OCI-M2 (cell line): ENCODE results near the gene CFAP97.
"Not testable (repeated sequence)": the region's sequence is repeated elsewhere in the genome, so short reads cannot be mapped to it uniquely, and the experiment has no call there.

Experiments
- DNase-seq: peaks from one replicate; lab custom pipeline; 2025; ENCODE audit not compliant: unreplicated experiment; lab: John Stamatoyannopoulos, UW

The CFAP97 gene

DNA sequence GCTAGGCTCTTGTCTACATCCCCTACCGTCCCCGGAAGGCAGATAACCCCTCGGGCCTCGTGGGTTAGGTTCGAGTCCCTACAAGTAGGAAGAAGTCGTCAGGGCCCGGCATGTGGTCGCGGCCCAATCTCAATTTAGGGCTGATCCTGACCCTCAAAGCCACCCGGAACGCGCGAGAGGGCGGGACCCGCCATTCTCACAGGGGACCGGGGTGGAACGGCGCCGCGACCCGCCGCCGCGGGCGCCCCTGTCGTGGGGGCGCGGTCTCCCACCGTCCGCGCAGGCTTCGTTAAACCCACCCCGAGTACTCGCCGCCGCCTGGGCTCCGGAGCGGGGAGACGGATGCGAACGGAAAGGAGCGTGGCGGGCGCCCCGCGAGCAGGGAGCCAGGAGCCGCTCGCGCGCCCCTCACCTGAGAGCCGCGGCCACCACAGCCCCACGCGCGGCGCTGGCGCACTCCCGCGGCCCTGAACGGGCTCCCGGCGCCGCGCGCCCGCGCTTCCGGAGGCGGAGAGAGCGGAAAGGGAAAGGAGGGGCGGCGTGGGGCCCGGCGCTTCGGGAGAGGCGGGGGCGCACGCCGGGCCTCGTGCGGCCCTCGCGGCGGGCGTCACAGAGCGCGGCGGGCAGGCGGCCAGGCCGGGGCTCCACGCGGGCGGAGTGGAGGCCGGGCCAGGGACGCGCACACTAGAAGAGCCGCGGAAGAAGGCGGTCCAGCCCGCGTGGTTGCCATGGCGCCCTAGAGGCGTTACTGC, at the start of gene CFAP97:
CFAP97 (minus strand) TSS at position 515 of the 752 bp plus-strand sequence. CDS start 12,804 bp downstream, outside the sequence.
- DNase-seq = peak; percentile 9

DNA sequence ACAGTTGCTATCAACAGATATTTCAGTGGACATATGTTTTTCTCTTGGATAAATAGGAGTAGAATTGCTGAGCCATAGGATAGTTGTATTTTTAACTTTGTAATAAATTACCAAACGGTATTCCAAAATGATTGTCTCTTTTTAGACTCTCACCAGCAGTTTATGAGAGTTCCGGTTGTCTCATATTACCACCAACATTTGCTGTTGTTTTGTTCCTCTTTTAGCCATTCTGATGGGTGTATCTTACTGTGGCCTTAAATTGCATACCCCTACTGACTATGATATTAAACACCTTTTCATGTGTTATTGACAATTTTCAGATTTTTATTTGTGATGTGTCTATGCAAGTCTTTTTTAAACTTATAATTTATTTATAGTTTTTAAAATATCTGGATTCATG, 45.3 kb upstream of the CFAP97 start:
- no peak for DNase-seq

DNA sequence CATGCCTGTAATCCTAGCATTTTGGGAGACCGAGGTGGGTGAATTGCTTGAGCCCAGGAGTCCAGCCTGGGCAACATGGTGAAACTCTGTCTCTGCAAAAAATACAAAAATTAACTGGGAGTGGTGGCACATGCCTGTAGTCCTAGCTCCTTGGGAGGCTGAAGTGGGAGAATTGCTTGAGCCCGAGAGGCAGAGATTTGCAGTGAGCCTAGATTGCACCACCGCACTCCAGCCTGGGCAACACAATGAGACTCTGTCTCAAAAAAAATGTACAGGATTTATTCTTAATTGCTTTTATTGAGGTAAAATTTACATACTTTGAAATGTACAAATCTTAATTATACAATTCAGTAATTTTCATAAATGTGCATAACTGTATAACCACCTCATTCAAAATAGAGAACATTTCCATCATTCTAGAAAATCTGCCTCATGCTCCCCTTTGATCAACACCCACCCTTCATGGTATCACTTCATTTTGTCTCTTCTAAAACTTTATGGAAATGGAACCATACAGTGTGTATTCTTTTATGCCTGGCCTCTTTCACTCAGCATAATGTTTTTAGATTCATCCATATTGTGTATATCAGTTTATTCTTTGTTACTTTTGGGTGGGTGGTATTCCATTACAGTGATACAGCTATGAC, 44.7 kb upstream of the CFAP97 start:
- no peak for DNase-seq

DNA sequence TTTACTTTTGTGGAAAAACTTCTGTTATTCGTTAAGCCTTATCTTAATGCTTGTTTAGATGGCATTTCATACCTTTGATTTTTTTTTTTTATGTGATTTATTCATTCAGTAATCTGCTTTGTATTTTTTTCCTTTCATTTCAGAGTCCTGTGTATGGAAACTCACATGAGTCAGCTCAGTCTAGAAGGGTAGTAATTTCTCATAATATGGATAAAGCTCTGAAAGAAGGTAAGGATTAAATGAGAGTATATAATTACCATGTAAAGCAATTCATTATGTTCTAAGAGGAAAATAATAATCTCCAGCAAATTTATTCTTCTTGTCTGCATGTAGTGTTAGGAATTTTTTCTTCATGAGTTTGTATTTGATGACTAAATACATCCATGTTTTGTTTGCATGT, 43.4 kb upstream of the CFAP97 start:
- DNase-seq = no peak

DNA sequence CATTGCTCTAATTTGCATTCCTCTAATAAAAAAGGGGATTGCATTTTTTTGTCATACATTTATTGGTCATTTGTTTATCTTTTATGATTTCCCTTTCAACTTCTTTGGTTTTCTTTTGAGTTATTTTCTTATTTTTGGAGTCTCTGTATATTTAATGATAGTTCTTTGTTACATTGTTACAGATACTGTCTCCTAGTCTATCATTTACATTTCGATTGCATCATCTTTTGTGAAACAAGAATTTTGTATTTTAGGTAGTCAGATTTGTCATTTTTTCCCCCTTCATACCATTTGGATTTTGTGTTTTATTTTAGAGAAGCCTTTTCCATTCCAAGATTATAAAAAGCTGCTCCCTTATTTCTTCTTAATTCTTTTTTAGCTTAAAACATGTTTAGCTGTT, 42.7 kb upstream of the CFAP97 start:
- no peak for DNase-seq

DNA sequence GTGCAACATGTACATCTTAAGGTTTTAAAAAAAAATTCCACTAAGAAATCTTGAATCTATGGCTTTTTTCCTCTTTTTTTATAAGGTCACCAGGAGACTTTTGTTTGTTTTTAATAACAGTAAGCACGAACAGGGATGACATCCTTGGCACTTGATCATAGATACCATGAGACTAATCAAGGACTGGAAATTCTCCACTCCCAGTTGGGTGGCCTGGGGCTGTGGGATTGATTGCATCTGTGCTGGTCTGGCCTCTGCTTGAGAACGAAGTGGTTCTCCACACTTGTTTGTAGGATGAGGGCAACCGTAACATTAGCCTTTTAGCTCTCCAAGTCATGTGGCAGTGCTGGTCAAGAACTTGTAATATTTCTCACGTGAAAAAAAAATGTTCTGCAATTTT, 41.0 kb upstream of the CFAP97 start:
- DNase-seq = no peak

DNA sequence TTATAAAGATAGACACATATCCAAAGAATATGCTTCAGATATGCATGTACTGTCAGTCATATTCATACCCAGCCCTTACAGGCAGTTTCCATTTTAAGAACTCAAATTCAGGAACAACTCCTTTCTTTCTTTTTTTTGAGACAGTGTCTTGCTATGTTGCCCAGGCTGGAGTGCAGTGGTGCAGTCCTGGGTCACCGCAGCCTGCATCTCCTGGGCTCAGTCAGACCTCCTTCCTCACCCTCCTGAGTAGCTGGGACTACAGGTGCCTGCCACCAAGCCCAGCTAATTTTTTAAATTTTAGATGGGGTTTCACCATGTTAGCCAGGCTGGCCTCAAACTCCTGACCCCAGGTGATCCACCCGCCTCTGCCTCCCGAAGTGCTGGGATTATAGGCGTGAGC, 40.1 kb upstream of the CFAP97 start:
- DNase-seq = no peak

DNA sequence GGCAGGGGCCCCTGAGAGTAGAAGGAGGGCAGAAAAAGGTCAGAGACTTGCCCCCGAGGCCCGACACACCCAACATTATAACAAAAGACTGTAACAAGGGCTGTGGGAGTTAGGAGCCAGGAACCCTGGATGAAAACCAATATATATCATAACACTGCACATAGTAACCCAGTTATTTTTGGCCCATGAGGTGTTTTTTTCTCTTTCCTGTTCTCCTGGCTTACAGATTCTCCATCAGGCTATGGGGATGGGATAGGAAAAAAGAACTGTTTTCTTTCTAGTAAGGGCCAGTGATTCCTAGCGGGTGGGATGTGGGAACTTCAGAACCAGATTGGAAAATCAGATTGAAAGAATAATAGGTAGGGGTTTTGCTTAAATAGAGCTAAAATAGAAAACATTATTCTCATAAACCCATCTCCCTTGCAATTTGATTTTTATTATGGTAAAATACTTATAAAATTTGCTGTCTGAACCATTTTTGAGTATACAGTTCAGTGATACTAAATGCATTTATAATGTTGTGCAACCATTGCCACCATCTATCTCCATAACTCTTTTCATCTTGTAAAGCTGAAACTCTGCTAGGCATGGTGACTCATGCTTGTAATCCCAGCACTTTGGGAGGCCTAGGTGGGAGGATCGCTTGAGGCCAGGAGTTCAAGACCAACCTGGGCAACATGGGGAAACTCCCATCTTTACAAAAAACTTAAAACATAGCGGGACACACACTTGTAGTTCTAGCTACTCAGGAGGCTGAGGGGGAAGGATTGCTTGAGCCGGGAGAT, 39.1 kb upstream of the CFAP97 start:
- no peak for DNase-seq

DNA sequence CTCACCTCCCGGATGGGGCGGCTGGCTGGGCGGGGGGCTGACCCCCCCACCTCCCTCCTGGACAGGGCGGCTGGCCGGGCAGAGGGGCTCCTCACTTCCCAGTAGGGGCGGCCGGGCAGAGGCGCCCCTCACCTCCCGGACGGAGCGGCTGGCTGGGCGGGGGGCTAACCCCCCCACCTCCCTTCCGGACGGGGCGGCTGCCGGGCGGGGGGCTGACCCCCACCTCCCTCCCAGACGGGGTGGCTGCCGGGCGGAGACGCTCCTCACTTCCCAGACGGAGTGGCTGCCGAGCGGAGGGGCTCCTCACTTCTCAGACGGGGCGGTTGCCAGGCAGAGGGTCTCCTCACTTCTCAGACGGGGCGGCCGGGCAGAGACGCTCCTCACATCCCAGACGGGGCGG, 36.7 kb upstream of the CFAP97 start:
- not testable (repeated sequence) for DNase-seq

DNA sequence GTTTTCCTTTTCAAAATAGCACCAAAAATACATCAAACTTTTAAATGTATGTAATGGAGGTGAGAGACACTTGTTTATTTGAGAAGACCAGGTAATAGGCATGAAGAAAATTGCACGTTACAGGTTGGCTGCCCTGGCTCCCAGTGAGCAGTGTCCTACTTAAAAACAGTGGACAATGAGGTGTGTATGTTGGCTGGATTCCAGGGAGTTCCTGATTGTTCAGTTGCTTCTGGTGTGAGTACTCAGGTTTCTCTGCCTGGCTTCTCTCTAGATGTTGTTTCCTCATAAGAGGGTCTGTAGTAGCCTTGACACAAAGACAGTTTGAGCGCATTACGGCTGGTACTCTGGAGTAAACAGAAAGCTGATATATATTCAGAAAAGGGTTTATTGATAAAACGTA, 35.0 kb upstream of the CFAP97 start:
- no peak for DNase-seq

DNA sequence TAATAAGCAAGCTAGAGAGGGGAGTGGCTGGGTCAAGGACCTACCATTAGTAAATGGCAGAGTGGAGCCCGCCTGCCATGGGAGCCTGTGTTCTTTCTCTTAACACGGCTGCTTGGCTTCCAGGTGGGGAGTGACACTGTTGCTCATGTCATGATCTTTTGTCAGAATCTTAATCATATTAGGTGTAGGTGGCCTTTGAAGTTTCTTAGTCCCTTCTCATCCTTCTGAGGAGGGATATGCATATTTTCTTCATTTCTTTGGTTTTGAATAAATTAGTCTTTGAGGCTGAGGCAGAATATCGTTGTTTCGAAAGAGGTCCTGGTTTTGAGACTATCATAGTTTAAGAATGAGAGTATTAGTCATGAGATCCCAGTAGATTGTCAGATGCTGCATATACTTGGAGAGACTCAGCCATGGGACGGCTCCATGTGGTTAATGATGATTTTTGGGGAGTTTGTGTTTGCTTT, 34.4 kb upstream of the CFAP97 start:
- DNase-seq = no peak

DNA sequence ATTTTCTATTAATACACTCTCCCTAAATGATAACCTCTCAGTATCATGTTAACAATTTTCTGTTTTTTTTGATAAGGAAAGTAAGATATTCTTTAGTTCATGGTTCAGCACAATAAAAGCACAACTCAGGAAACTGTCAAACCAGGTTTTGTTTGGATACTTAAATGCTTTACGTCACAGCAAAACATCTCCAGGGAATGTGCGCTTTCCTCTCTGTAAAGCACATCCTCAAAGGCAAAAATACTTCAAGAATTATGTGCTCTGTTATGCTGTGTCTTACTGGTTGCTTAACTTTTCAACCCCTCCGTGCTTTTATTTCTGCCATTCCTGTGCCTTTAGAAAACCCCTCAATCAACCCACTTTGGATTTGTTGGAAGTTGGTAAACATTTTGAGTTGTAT, 33.4 kb upstream of the CFAP97 start:
- no peak for DNase-seq

DNA sequence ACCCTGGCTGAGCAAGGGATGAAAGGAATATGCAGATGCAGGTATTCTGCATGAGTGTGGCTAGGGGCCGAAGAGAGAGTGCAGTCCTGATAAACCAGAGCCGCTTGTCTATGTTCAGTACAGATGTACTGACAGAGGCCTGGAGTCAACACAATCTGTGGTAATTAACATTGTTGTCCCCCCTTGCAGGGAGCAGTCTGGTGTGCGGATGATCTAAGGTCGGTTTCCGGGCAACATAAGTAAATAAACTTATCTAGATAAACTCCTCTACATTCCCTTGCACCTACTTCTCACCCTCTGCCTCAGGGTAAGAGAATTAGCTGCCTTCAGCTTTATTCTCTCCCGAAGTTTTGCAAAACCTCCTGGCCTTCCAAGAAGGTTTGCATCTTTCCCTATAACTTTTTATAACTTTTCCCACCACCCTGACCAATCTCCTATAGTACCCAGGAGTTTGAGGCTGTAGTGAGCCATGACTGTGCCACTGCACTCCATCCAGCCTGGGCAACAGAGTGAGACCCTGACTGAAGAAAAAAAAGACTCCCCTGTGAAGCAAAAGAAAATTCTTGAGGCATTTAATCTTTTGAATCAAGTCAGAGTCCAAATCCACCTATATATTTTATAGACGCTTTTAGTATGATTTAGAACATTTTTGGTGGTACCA, 32.2 kb upstream of the CFAP97 start:
- no peak for DNase-seq

DNA sequence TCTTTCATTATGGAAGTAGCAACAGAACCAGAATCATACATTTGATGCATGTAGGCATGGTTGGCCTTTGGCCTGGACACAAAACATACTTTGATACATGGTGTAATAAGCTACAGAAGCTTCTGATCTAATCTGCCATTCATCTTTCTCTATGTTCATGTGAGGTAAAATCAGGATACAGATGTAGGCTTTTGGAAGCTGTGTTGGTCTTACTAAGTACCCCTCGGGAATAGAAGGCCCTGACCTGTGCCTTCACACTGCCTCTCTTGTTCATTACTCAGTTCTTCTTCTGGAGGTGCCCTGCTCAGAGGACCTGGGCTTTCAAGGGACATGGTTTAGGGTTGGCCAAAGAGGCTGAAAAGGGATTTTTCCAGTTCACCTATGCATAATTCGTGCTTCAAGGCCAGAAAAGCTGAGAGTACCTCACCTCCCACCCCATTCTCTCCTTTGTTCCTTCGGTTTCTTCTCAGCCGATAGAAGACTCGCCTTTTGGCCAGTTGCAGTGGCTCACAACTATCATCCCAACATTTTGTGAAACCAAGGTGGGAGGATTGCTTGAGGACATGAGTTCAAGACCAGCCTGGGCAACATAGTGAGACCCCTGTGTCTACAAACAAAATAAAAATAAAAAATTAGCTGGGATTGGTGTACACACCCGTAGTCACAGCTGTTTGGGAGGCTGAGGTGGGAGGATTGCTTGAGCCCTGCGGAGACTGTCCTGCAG, 31.5 kb upstream of the CFAP97 start:
- no peak for DNase-seq

DNA sequence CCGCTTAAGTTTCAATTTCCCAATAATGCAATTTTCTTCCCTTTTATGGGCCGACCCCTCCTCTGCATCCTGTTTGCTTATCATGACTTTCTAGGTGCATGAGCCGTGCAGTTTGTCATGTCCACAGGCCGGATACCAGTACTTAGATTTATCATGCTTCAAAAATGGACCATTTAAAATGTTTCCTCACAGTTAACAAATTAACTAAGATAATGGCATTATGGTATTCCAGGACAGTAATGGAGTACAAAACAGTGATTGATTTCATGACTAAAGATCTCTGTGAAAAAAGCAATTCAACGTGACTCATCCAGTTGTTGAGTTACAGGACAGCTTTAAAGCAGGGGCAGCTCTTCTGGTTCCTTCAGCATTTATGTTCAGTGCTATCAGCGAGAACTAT, 28.6 kb upstream of the CFAP97 start:
- DNase-seq = no peak

DNA sequence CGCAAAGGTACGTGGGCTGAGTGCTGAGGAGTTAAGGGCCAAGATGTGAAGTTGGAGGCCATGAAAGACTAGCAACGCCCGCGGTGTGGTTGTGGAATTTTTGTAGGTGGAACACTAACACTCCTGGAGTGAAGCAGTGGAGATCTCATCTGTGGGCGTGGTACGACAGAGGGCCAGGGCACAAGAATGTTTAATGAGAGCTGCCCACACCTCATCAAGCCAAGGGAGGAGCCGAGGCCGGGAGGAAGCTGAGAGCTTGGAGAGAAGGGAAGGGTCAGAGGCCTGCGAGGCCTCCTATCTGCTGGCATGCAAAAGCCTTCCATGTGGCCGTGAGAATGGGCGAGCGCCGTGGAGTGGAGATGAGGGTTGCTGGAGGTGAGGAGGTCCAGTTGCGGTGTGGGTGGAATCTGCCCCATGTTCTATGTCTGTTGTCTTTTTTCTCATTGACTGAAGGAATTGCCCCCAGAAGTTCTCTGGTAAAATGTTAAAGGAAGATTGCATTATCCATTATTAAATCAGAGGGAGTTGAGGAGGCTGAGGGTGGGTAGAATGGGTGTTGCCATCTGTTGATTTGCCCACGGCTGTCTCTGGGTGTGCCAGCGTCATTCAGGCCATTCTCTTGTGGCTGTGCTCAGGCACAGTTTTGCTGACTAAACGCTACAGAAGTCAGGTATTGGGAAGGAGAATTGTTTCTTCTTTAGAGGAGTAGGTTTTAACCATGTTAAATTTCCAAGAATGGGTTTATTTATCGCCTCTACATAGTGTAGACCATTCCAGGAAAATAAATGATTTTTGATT, 25.4 kb upstream of the CFAP97 start:
- no peak for DNase-seq

DNA sequence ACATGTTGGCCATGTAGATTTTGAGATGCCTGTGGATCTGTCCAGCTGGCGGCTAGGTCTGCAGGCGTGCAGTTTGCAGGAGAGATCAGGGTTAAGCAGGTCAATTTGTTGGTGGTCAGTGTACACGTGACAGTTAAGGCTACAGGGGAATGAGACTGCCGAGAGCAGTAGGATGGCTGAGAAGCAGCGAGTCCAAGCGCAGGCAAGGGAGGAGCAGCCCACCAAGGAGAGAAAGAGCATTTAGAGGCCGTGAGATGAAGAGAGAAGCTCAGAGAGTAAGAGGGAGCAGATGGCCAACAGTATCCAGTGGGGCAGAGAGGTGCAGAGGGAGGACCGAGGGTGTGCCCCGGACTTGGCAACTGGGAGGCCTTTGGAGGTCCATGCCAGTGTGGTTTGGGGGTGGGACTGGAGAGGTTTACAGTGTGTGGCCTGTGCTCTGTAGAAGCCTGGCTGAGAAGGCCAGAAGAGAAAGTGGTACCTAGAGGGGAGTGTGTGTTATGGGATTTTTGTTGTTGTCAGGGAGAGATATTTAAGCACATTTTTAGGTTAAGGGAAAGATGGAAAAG, 24.0 kb upstream of the CFAP97 start:
- DNase-seq = no peak

DNA sequence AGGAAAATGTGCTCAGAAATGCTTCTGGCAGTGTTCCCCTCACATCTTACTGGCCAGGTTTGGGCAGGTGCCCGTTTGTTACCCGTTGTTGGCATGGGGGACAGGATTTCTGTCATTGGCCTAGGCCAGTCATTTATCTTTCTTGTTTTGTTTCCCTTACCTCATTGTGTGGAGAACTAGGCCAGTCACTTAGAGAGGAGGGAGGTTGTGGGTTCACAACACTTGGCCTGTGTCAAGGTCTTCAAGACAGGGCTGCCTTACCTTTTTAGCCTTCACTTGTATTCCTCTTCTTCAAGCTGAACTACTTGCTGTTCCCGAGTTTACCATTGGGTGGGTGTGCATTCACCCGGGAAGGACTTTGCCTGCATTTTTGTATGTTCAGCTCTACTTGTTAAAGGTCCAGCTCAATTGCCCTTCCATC, 23.3 kb upstream of the CFAP97 start:
- no peak for DNase-seq

DNA sequence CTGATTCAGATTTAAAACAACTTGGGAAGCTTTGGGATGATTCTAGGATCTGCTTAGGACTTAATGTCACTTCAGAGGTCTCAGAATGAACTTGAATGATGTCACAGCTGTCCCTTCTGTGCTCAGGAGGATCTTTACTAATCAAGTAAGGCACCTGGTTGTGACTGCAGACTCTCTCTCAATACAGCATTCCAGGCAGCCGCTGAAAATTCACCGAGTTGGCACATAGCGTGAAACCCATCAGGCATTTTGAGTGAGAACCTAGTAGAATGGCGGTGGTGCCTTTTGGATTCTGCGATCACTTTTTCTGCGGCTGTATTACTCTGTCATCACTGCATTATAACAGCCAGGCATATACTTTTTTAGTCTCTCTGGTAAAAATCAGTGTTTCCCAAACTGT, 22.1 kb upstream of the CFAP97 start:
- DNase-seq = no peak

DNA sequence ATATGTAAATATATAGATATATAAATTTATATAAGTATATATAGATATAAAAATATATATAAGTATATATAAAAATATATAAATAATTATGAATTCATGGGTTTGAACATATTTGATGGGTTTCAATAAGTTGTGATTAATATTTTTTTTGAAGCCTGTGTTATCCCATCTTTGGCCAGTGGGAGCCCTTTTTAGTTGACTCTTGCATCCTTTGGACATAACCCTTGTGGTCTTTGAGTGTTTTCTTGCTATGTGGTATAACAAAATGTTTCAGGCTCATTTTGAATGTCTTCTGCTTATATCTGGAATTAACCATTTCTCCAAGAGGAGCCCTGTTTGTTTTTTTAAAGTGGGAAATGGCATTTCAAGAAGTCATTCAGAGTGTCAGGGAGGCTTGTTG, 20.8 kb upstream of the CFAP97 start:
- no peak for DNase-seq
